Activated CD4-positive, CD25-positive, alpha-beta regulatory T cell treated with anti-CD3 and anti-CD28 coated beads, Interleukin-2, amount 50 U/mL, for 72 hours (primary cell): ENCODE results near the gene TMEM108.

Source experiments
- DNase-seq: peaks from one replicate; pipeline ENCODE4 v3.0.0; 2021

Gene TMEM108

GRCh38 chr3:133366921-133367320 lies 328.7 kb downstream of the TMEM108 start:
- DNase-seq = no peak

- DNase-seq = no peak
Observed at GRCh38 chr3:133367403-133367802, 329.2 kb downstream of the TMEM108 start.

- DNase-seq = no peak
Observed at GRCh38 chr3:133367956-133368355, 329.8 kb downstream of the TMEM108 start.

GRCh38 chr3:133368371-133369067 lies 330.3 kb downstream of the TMEM108 start:
- DNase-seq = no peak

GRCh38 chr3:133369068-133369440 lies 330.9 kb downstream of the TMEM108 start:
- no peak for DNase-seq

- no peak for DNase-seq
Observed at GRCh38 chr3:133371181-133371580, 333.0 kb downstream of the TMEM108 start.

GRCh38 chr3:133371676-133372075 lies 333.5 kb downstream of the TMEM108 start:
- DNase-seq = no peak

- DNase-seq = no peak
Observed at GRCh38 chr3:133374708-133375402, 336.7 kb downstream of the TMEM108 start.

- no peak for DNase-seq
Observed at GRCh38 chr3:133375403-133375745, 337.2 kb downstream of the TMEM108 start.

- no peak for DNase-seq
Observed at GRCh38 chr3:133376810-133377209, 338.6 kb downstream of the TMEM108 start.

- DNase-seq = no peak
Observed at GRCh38 chr3:133377396-133377795, 339.2 kb downstream of the TMEM108 start.

GRCh38 chr3:133379926-133380325 lies 341.7 kb downstream of the TMEM108 start:
- DNase-seq = no peak

- no peak for DNase-seq
Observed at GRCh38 chr3:133380481-133381225, 342.5 kb downstream of the TMEM108 start.

- no peak for DNase-seq
Observed at GRCh38 chr3:133381346-133382109, 343.3 kb downstream of the TMEM108 start.

- no peak for DNase-seq
Observed at GRCh38 chr3:133383175-133383574, 345.0 kb downstream of the TMEM108 start.

- DNase-seq = no peak
Observed at GRCh38 chr3:133383741-133384140, 345.6 kb downstream of the TMEM108 start.

- DNase-seq = no peak
Observed at GRCh38 chr3:133384331-133385027, 346.3 kb downstream of the TMEM108 start.

GRCh38 chr3:133386876-133387275 lies 348.7 kb downstream of the TMEM108 start:
- no peak for DNase-seq

GRCh38 chr3:133387341-133387740 lies 349.1 kb downstream of the TMEM108 start:
- no peak for DNase-seq

- DNase-seq = no peak
Observed at GRCh38 chr3:133388696-133389395, 350.7 kb downstream of the TMEM108 start.

GRCh38 chr3:133390715-133391114 lies 352.5 kb downstream of the TMEM108 start:
- no peak for DNase-seq

- no peak for DNase-seq
Observed at GRCh38 chr3:133393204-133393603, 355.0 kb downstream of the TMEM108 start.
